Liver (tissue), 9 donors: ENCODE data around the gene SLC45A1. TPM values are rescaled to one million over a fixed set of nuclear protein-coding genes. Genes with fewer than 3 reads are reported as not detected.

ENCODE experiments used
- DNase-seq: peaks from one replicate; pipeline ENCODE4 v3.0.0-alpha.2; 2017; ENCODE audit warnings: low spot score
- H3K27ac ChIP-seq, 2 donors: one replicate each; pipeline ENCODE4 v1.7.0; 2013; ENCODE audit warnings: inconsistent platforms in 2 of 2, low read length in 2 of 2, control low read depth in 1 of 2, low read depth in 1 of 2, mild to moderate bottlenecking in 1 of 2
- H3K27me3 ChIP-seq, 4 donors: one replicate each; pipeline versions ENCODE4 v1.6.1 to v1.7.0; 2013; ENCODE audit warnings: low read length in 3 of 4, inconsistent platforms in 1 of 4, mild to moderate bottlenecking in 1 of 4, moderate library complexity in 1 of 4; ENCODE audit not compliant: control insufficient read depth in 4 of 4, insufficient read depth in 4 of 4
- H3K36me3 ChIP-seq, 4 donors: one replicate each; pipeline versions ENCODE4 v1.6.1 to v1.7.0; 2013; ENCODE audit warnings: low read length in 3 of 4, mild to moderate bottlenecking in 3 of 4, low read depth in 1 of 4, moderate library complexity in 1 of 4; ENCODE audit not compliant: control insufficient read depth in 4 of 4, insufficient read depth in 3 of 4
- H3K4me1 ChIP-seq, 4 donors: one replicate each; pipeline versions ENCODE4 v1.6.1 to v1.7.0; 2013; ENCODE audit warnings: low read length in 3 of 4, mild to moderate bottlenecking in 3 of 4, moderate library complexity in 1 of 4; ENCODE audit not compliant: control insufficient read depth in 4 of 4, insufficient read depth in 4 of 4
- H3K4me3 ChIP-seq, 3 donors: one replicate each; pipeline versions ENCODE4 v1.6.1 to v1.7.0; 2013; ENCODE audit warnings: low read length in 3 of 3, control low read depth in 1 of 3, low read depth in 1 of 3, mild to moderate bottlenecking in 1 of 3
- H3K9ac ChIP-seq, 2 donors: one replicate each; pipeline ENCODE4 v1.7.0; 2013; ENCODE audit warnings: low read length in 2 of 2, mild to moderate bottlenecking in 2 of 2, moderate library complexity in 2 of 2, control low read depth in 1 of 2, low read depth in 1 of 2
- H3K9me3 ChIP-seq, 4 donors: one replicate each; pipeline versions ENCODE4 v1.6.1 to v1.7.0; 2013; ENCODE audit warnings: low read length in 3 of 4; ENCODE audit not compliant: control insufficient read depth in 4 of 4
- CTCF ChIP-seq: fragments of 150-350 bp; IDR thresholded peaks from 2 replicates; pipeline ENCODE4 v1.5.1; 2017; ENCODE audit warnings: improper control_type of control experiment, low read depth, low read length; ENCODE audit not compliant: missing input control
- EGR1 ChIP-seq, 2 donors: IDR thresholded peaks; 2 replicates each; pipeline ENCODE4 v1.6.1; 2016 to 2018; ENCODE audit warnings: antibody characterized with exemption in 2 of 2, low read depth in 2 of 2
- FOXA1 ChIP-seq: IDR thresholded peaks from 2 replicates; pipeline ENCODE4 v1.6.1; 2016; ENCODE audit warnings: antibody characterized with exemption
- FOXA2 ChIP-seq: IDR thresholded peaks from 2 replicates; pipeline ENCODE4 v1.6.1; 2016; ENCODE audit warnings: antibody characterized with exemption
- GABPA ChIP-seq, 2 donors: IDR thresholded peaks in 1 of 2; conservative IDR thresholded peaks in 1 of 2; 2 replicates each; pipeline ENCODE4 v1.6.1; 2016; ENCODE audit warnings: antibody characterized with exemption in 2 of 2, mild to moderate bottlenecking in 1 of 2, moderate library complexity in 1 of 2
- HNF4A ChIP-seq, 2 donors: conservative IDR thresholded peaks; 2 replicates each; pipeline ENCODE4 v1.6.1; 2016; ENCODE audit warnings: antibody characterized with exemption in 2 of 2, mild to moderate bottlenecking in 2 of 2
- HNF4G ChIP-seq: IDR thresholded peaks from 2 replicates; pipeline ENCODE4 v1.6.1; 2016; ENCODE audit warnings: antibody characterized with exemption
- JUND ChIP-seq, 2 donors: IDR thresholded peaks; 2 replicates each; pipeline ENCODE4 v1.6.1; 2016; ENCODE audit warnings: antibody characterized with exemption in 2 of 2
- NR2F2 ChIP-seq: IDR thresholded peaks from 2 replicates; pipeline ENCODE4 v1.6.1; 2016; ENCODE audit warnings: antibody characterized with exemption
- RAD21 ChIP-seq, 2 donors: IDR thresholded peaks; 2 replicates each; pipeline ENCODE4 v1.6.1; 2016; ENCODE audit warnings: antibody characterized with exemption in 2 of 2, mild to moderate bottlenecking in 2 of 2
- REST ChIP-seq: IDR thresholded peaks from 2 replicates; pipeline ENCODE4 v1.6.1; 2016; ENCODE audit warnings: antibody characterized with exemption, mild to moderate bottlenecking
- RXRA ChIP-seq, 2 donors: IDR thresholded peaks; 2 replicates each; pipeline ENCODE4 v1.6.1; 2017 to 2018; ENCODE audit warnings: antibody characterized with exemption in 2 of 2, mild to moderate bottlenecking in 1 of 2
- SP1 ChIP-seq: IDR thresholded peaks from 2 replicates; pipeline ENCODE4 v1.6.1; 2018; ENCODE audit warnings: antibody characterized with exemption, mild to moderate bottlenecking
- TAF1 ChIP-seq: conservative IDR thresholded peaks from 2 replicates; pipeline ENCODE4 v1.6.1; 2016; ENCODE audit warnings: antibody characterized with exemption, mild to moderate bottlenecking
- YY1 ChIP-seq: IDR thresholded peaks from 2 replicates; pipeline ENCODE4 v1.6.1; 2016; ENCODE audit warnings: antibody characterized with exemption, mild to moderate bottlenecking
- WGBS: extraction: QIAGEN DNeasy Blood & Tissue Kit; methylation state at CpG from one replicate; pipeline ENCODE4 v1.1.7; 2013; 5-methylcytosine and 5-hydroxymethylcytosine counted together
- polyA plus RNA-seq, 2 donors: library from polyadenylated mRNA; stranded (reverse) in 1 of 2; unstranded in 1 of 2; fragments of 200-250 nt in 1 of 2; fragments of >200 nt in 1 of 2; fragmentation: Nextera tagmentation in 1 of 2; extraction: Ambion mirVana in 1 of 2; gene quantifications; one replicate each; pipeline versions ENCODE4 v1.2.1 to v1.2.3, GENCODE V29; 2013 to 2015
- total RNA-seq, 2 donors: library from RNA; depleted of rRNA; stranded (reverse); fragments of >200 nt; gene quantifications; one replicate each; pipeline ENCODE4 v1.2.3, GENCODE V29; 2014
- TF ChIP-seq, protein P1 (sequence below): IDR thresholded peaks from 2 replicates; pipeline ENCODE4 v1.6.1; 2016; ENCODE audit warnings: antibody characterized with exemption
- TF ChIP-seq, protein P2 (sequence below): IDR thresholded peaks from 2 replicates; pipeline ENCODE4 v1.6.1; 2016; ENCODE audit warnings: antibody characterized with exemption
- TF ChIP-seq, protein P3 (sequence below): IDR thresholded peaks from 2 replicates; pipeline ENCODE4 v1.6.1; 2016; ENCODE audit warnings: antibody characterized with exemption
- donor health status: healthy.
- donor health status: healthy.
- donor health status: healthy.
- donor health status: healthy.
- donor health status: healthy.

The SLC45A1 gene
- total and polyA plus RNA-seq, 4 donors = 0.08 to 0.29 (median 0.14) TPM; not detected in 1

DNA sequence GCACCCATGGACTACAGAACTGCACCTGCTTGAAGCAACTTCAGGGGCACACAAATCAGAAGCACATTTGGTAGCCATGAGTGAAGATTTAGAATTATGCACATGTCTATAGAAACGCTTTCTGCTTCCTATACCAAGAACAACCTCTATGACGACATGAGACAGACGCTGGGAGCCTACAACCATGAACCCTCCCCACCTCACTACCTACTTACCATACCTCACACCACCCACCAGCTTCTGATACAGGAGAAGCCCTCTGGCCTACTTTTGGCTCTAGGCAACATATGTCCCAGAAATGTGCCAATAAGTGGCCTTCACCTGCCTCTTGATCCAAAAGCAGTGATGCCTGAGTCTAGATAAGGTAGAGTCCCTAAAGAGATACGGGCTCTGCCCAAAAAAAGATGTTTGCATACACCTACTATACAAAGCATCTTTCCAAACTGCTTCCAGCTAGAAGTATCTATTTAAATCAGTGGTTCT is 58.5 kb downstream of the SLC45A1 start:
- TF ChIP-seq HNF4G (no peak), FOXA2 (no peak), NR2F2 (no peak), FOXA1 (no peak), JUND (IDR thresholded peaks at IDR 0.05) (no peak), RXRA (IDR thresholded peaks at IDR 0.05) (no peak), EGR1 (IDR thresholded peaks at IDR 0.05; ENCODE audit: low read depth in 2 of 2) (no peak), GABPA (IDR thresholded peaks at IDR 0.05 in 1 of 2, conservative IDR thresholded peaks at IDR 0.05 in 1 of 2) (no peak), CTCF (no peak), SP1 (no peak), RAD21 (IDR thresholded peaks at IDR 0.05) (no peak), HNF4A (conservative IDR thresholded peaks at IDR 0.05) (no peak), YY1 (no peak), REST (no peak), TAF1 (no peak)
- TF ChIP-seq, protein P1, sequence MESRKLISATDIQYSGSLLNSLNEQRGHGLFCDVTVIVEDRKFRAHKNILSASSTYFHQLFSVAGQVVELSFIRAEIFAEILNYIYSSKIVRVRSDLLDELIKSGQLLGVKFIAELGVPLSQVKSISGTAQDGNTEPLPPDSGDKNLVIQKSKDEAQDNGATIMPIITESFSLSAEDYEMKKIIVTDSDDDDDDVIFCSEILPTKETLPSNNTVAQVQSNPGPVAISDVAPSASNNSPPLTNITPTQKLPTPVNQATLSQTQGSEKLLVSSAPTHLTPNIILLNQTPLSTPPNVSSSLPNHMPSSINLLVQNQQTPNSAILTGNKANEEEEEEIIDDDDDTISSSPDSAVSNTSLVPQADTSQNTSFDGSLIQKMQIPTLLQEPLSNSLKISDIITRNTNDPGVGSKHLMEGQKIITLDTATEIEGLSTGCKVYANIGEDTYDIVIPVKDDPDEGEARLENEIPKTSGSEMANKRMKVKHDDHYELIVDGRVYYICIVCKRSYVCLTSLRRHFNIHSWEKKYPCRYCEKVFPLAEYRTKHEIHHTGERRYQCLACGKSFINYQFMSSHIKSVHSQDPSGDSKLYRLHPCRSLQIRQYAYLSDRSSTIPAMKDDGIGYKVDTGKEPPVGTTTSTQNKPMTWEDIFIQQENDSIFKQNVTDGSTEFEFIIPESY = no peak
- TF ChIP-seq, protein P2, sequence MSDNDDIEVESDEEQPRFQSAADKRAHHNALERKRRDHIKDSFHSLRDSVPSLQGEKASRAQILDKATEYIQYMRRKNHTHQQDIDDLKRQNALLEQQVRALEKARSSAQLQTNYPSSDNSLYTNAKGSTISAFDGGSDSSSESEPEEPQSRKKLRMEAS = no peak
- TF ChIP-seq, protein P3, sequence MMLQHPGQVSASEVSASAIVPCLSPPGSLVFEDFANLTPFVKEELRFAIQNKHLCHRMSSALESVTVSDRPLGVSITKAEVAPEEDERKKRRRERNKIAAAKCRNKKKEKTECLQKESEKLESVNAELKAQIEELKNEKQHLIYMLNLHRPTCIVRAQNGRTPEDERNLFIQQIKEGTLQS = no peak
- Histone ChIP-seq H3K36me3 (peaks cover 0 to 2% (median 0%) of the 10 kb centered on the region in 4 donors), H3K9ac (no peak overlapping the region), H3K27me3 (no peaks in the 10 kb centered on the region), H3K27ac (no peak overlapping the region), H3K4me3 (no peak overlapping the region), H3K9me3 (no peaks in the 10 kb centered on the region), H3K4me1 (peaks cover 16 to 54% (median 43%) of the 10 kb centered on the region in 4 donors)
- DNase-seq = no peak
- WGBS = 70% methylated on average over 4 of the region's 4 CpGs
